HG02938 (cell line): ENCODE data around the gene BEND5.

Experiments used
- ATAC-seq: cut with Tn5 transposase; IDR thresholded peaks from one replicate; pipeline ENCODE4 v1.9.1; 2021; ENCODE audit warnings: mild to moderate bottlenecking, moderate library complexity; ENCODE audit not compliant: unreplicated experiment

Gene BEND5

GRCh38 chr1:48683839-48684238 lies 92.9 kb downstream of the BEND5 start:
- ATAC-seq = no peak

- no peak for ATAC-seq
These were observed 95.0 kb downstream of the BEND5 start for GRCh38 chr1:48681476-48682305.

- no peak for ATAC-seq
These were observed 96.2 kb downstream of the BEND5 start for GRCh38 chr1:48680411-48681035.

GRCh38 chr1:48679859-48680258 lies 96.8 kb downstream of the BEND5 start:
- no peak for ATAC-seq

- ATAC-seq = no peak
These were observed 97.8 kb downstream of the BEND5 start for GRCh38 chr1:48678710-48679505.
